Thyroid gland (tissue), 4 donors: Measurements from ENCODE around the gene GPR132. TPM values are rescaled to one million over a fixed set of nuclear protein-coding genes. Genes with fewer than 3 reads are reported as not detected.

Experiments
- DNase-seq, 2 donors: peaks; one replicate each; pipeline ENCODE4 v3.0.0-alpha.2; 2019
- H3K27ac ChIP-seq, 3 donors: fragments of 200-600 bp; sonication (generic); 1 replicate in 2 of 3; 2 replicates in 1 of 3; pipeline ENCODE4 v1.5.1; 2016 to 2019; ENCODE audit warnings: mild to moderate bottlenecking in 1 of 3, moderate library complexity in 1 of 3
- H3K27me3 ChIP-seq: fragments of 200-600 bp; sonication (generic); one replicate; pipeline ENCODE4 v1.5.1; 2019
- H3K36me3 ChIP-seq, 2 donors: fragments of 200-600 bp; sonication (generic); one replicate each; pipeline ENCODE4 v1.5.1; 2016 to 2019
- H3K4me1 ChIP-seq, 2 donors: fragments of 200-600 bp; sonication (generic); one replicate each; pipeline ENCODE4 v1.5.1; 2017 to 2019
- H3K4me3 ChIP-seq, 3 donors: fragments of 200-600 bp; sonication (generic); replicated peaks in 1 of 3; 1 replicate in 2 of 3; 2 replicates in 1 of 3; pipeline ENCODE4 v1.5.1; 2016; ENCODE audit warnings: mild to moderate bottlenecking in 1 of 3
- H3K9me3 ChIP-seq: fragments of 200-600 bp; sonication (generic); one replicate; pipeline ENCODE4 v1.5.1; 2017
- POLR2A ChIP-seq, 2 donors: fragments of 450-650 bp; IDR thresholded peaks; one replicate each; pipeline ENCODE4 v1.6.1; 2017; ENCODE audit warnings: antibody characterized with exemption in 2 of 2, mild to moderate bottlenecking in 2 of 2, moderate library complexity in 1 of 2
- WGBS, 2 donors: methylation state at CpG; one replicate each; pipeline ENCODE4 v1.1.5; 2017; 5-methylcytosine and 5-hydroxymethylcytosine counted together
- intact Hi-C: fragments of 100-400 bp; cut with DNase I; formaldehyde crosslinking; loops from one replicate; pipeline ENCODE4 v1.15.1; 2023
- total RNA-seq, 4 donors: library from RNA; depleted of rRNA; stranded (reverse); fragments of >200 nt; gene quantifications; one replicate each; pipeline ENCODE4 v1.2.3, GENCODE V29; 2016
- TF ChIP-seq, protein P1 (sequence below), 6 experiments: fragments of 200-600 bp in 3 of 6; fragments of 450-650 bp in 3 of 6; sonication (generic) in 3 of 6; IDR thresholded peaks; one replicate each; pipeline ENCODE4 v1.5.1; 2016 to 2019; ENCODE audit warnings: antibody characterized with exemption in 6 of 6, mild to moderate bottlenecking in 2 of 6, inconsistent platforms in 1 of 6, moderate library complexity in 1 of 6

The GPR132 gene
- total RNA-seq, 4 donors from 2014 or later, result 1.0 to 4.6 (median 2.1) TPM

DNA sequence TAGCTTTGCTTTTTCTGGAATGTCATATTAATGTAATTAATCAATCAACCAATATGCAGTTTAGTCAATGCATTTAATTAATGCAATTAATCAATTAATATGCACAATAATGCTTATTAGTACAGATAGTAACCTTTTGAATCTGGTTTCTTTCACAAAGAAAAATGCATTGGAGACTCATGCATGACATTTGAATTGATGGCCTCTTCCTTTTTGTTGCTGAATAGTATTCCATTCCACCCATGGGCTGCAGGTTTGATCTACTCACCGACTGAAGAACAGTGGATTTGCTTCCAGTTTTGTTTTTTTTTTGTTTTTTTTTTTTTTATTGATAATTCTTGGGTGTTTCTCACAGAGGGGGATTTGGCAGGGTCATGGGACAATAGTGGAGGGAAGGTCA, 13.1 kb upstream of the GPR132 start:
- H3K4me3 ChIP-seq, result no peak overlapping the region
- no peak for TF ChIP-seq POLR2A (IDR thresholded peaks at IDR 0.05)
- TF ChIP-seq, protein P1, sequence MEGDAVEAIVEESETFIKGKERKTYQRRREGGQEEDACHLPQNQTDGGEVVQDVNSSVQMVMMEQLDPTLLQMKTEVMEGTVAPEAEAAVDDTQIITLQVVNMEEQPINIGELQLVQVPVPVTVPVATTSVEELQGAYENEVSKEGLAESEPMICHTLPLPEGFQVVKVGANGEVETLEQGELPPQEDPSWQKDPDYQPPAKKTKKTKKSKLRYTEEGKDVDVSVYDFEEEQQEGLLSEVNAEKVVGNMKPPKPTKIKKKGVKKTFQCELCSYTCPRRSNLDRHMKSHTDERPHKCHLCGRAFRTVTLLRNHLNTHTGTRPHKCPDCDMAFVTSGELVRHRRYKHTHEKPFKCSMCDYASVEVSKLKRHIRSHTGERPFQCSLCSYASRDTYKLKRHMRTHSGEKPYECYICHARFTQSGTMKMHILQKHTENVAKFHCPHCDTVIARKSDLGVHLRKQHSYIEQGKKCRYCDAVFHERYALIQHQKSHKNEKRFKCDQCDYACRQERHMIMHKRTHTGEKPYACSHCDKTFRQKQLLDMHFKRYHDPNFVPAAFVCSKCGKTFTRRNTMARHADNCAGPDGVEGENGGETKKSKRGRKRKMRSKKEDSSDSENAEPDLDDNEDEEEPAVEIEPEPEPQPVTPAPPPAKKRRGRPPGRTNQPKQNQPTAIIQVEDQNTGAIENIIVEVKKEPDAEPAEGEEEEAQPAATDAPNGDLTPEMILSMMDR (IDR thresholded peaks at IDR 0.05), result no peak
- peaks cover 4 to 28% of the 10 kb centered on the region in 2 donors for H3K4me1 ChIP-seq
- intact Hi-C loops, result loop anchor here (10.0 kb wide), 1 partner anchor 397 kb away; the partner anchor contains the start of gene CRIP2
- H3K36me3 ChIP-seq, result no peaks in the 10 kb centered on the region
- DNase-seq, result no peak
- H3K27me3 ChIP-seq, result no peaks in the 10 kb centered on the region
- no peaks in the 10 kb centered on the region for H3K9me3 ChIP-seq
- no peak overlapping the region for H3K27ac ChIP-seq
- WGBS, 2 donors, result 77 to 83% methylated on average over 1 of the region's 1 CpG

DNA sequence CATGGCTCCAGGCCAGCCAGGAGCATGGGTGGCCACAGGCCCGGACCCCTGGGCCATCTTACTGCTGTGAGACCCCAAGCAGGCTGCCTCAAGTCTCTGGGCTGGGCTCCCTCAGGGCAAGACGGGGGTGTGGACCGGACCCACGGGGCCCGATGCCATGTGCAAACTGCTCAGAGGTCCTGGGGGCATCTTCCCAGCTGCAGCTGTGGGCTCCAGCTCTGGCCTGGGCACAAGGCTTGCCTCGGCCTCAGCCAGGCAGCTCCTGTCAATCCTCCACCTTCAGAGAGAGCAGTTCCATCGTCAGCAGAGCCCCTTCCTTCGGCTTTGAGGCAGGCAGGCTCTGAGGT, 12.4 kb upstream of the GPR132 start:
- Histone ChIP-seq H3K36me3 (no peaks in the 10 kb centered on the region), H3K9me3 (no peaks in the 10 kb centered on the region), H3K27ac (no peak overlapping the region), H3K27me3 (no peaks in the 10 kb centered on the region), H3K4me1 (peaks cover 8 to 35% of the 10 kb centered on the region in 2 donors), H3K4me3 (no peak overlapping the region)
- intact Hi-C loops, result loop anchor here (10.0 kb wide), 1 partner anchor 397 kb away; the partner anchor contains the start of gene CRIP2
- DNase-seq, result no peak
- 89 to 90% methylated on average over 3 to 5 of the region's 8 CpGs for WGBS, 2 donors
- TF ChIP-seq, protein P1 (IDR thresholded peaks at IDR 0.05), result no peak
- TF ChIP-seq POLR2A (IDR thresholded peaks at IDR 0.05), result no peak

DNA sequence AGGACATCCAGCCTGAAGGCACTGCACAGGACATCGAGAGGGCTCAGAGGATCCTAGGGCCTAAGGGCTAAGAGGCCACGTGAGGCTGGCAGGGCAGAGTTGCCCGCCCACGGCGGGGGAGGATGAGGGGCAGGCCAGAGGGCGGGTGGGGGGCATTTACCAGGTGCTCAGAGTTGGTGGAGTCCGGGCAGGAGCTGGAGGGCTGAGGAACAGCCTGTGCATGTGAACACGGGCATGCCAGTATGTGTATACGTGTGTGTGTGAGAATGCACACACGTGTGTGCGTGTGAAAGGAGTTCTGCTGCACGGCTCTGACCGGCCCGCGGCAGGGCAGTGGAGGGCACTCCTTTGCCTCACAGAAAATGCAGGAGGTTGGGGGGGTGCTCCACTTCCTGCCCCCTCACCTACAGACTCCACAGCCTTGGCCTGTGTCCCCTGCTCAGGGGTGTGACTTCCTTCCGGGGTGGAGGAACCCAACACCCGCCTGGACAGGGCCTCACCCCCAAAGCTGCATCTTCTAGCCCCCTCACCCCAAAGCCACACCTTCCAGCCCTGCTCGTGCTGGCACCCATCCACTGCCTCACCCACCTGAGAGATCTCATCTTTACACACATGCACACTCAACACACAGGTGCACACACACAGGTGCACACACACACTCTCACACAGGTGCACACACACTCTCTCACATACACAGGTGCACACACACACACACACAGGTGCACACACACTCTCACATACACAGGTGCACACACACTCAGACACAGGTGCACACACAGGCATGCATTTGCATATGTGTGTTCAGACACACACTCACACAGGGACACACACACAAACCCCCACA, 11.8 kb upstream of the GPR132 start:
- intact Hi-C loops, result loop anchor here (10.0 kb wide), 1 partner anchor 398 kb away; the partner anchor contains the start of gene CRIP2
- no peak overlapping the region for H3K27ac ChIP-seq
- H3K36me3 ChIP-seq, result no peaks in the 10 kb centered on the region
- H3K9me3 ChIP-seq, result no peaks in the 10 kb centered on the region
- no peak for DNase-seq
- peaks cover 10 to 41% of the 10 kb centered on the region in 2 donors for H3K4me1 ChIP-seq
- H3K27me3 ChIP-seq, result no peaks in the 10 kb centered on the region
- TF ChIP-seq, protein P1 (IDR thresholded peaks at IDR 0.05), result no peak
- TF ChIP-seq POLR2A (IDR thresholded peaks at IDR 0.05), result no peak
- H3K4me3 ChIP-seq, result no peak overlapping the region
- 68 to 76% methylated on average over 18 of the region's 18 CpGs for WGBS, 2 donors

DNA sequence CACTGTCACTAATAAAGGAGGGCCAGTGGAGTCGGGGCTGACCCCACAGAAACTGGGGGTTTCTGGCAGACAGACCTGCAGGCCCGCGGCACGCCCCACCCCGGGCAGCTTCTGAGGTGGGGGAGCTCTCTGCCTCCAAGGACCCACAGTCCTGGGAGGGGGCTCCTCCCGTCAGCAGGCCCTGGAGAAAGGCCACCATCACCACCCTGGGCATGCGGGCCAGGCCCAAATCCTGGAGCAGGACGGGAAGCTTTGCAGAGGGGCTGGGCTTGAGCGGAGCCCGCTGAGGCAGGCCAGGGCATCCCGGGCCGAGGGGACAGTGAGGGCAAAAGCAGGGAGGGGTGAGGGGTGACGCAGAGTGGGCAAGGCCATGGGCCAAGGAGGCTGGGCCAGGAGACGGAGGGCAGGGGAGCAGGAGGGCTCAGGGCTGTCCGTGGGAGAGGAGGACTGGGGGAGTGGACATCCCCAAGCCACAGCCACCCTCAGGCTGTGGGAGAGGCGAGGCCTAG, 11.1 kb upstream of the GPR132 start:
- no peaks in the 10 kb centered on the region for H3K9me3 ChIP-seq
- no peak overlapping the region for H3K4me3 ChIP-seq
- intact Hi-C loops, result loop anchor here (10.0 kb wide), 1 partner anchor 398 kb away; the partner anchor contains the start of gene CRIP2
- H3K27me3 ChIP-seq, result no peaks in the 10 kb centered on the region
- TF ChIP-seq, protein P1 (IDR thresholded peaks at IDR 0.05), result no peak
- no peak for TF ChIP-seq POLR2A (IDR thresholded peaks at IDR 0.05)
- H3K27ac ChIP-seq, result peak overlapping the region in 1 of 3 donors; percentile 77
- no peak for DNase-seq
- H3K4me1 ChIP-seq, result peaks cover 10 to 48% of the 10 kb centered on the region in 2 donors
- WGBS, 2 donors, result 91 to 93% methylated on average over 11 of the region's 16 CpGs
- H3K36me3 ChIP-seq, result no peaks in the 10 kb centered on the region
